ENCODE data around the gene EVPL. TPM values are rescaled to one million over a fixed set of nuclear protein-coding genes. Genes with fewer than 3 reads are reported as not detected.

Gene EVPL
- total and polyA plus RNA-seq, 2 experiments from 2014 or later, result 0.47 to 1.3 TPM

GRCh38 chr17:75995385-75995925 lies 31.7 kb downstream of the EVPL start:
- Mint-ChIP-seq H3K4me1 (peaks cover 10% of the 10 kb centered on the region; the same call in 2 of the 3 replicates), H3K36me3 (ENCODE audit: low read depth) (peaks cover 26% of the 10 kb centered on the region), H3K27me3 (ENCODE audit: insufficient read depth, low read depth, poor library complexity) (peaks cover 12% of the 10 kb centered on the region), H3K27ac (no peak overlapping the region), H3K4me3 (no peak overlapping the region), H3K9me3 (no peaks in the 10 kb centered on the region)
- H3F3A ChIP-seq (replicated peaks; ENCODE audit: low read depth), result 0 out of 2 replicates have a peak, but pooled peaks cover 5% of the 10 kb centered on the region
- DNase-seq (ENCODE audit: low spot score), result no peak
- H3K9me2 ChIP-seq (ENCODE audit: insufficient read depth), result no peaks in the 10 kb centered on the region
- H3K4me3 ChIP-seq, result no peak overlapping the region
- no peak overlapping the region for H3K4me2 ChIP-seq
- H3K27me3 ChIP-seq (ENCODE audit: insufficient read depth), result no peaks in the 10 kb centered on the region
- H3K27ac ChIP-seq (ENCODE audit: low read depth), result no peak overlapping the region
- TF ChIP-seq CREB1 (CRISPR knock-in tag; IDR thresholded peaks at IDR 0.05; ENCODE audit: low read depth), result no peak
- peak in 1 of 2 experiments; percentile 45; a peak in 2 of 4 replicates for TF ChIP-seq CTCF (conservative IDR thresholded peaks at IDR 0.05; ENCODE audit: low read depth in 2 of 2)
- no peak overlapping the region for H2AFZ ChIP-seq
- ATAC-seq, result no peak
- H3K36me3 ChIP-seq (ENCODE audit: insufficient read depth), result no peaks in the 10 kb centered on the region
- no peaks in the 10 kb centered on the region for H4K20me1 ChIP-seq (replicated peaks; ENCODE audit: insufficient read depth)
- no peaks in the 10 kb centered on the region for H3K79me2 ChIP-seq (replicated peaks; ENCODE audit: insufficient read depth)
- no peaks in the 10 kb centered on the region for H3K4me1 ChIP-seq (ENCODE audit: insufficient read depth)

- no peak overlapping the region for H3K4me3 Mint-ChIP-seq
Observed at GRCh38 chr17:75994802-75995370, 32.2 kb downstream of the EVPL start.

GRCh38 chr17:75991396-75991795 lies 35.7 kb downstream of the EVPL start:
- no peaks in the 10 kb centered on the region for H3K27me3 ChIP-seq (ENCODE audit: insufficient read depth)
- no peak overlapping the region for H2AFZ ChIP-seq
- H3K9me2 ChIP-seq (ENCODE audit: insufficient read depth), result no peaks in the 10 kb centered on the region
- H3K4me2 ChIP-seq, result no peak overlapping the region
- Mint-ChIP-seq H3K9me3 (no peaks in the 10 kb centered on the region), H3K27me3 (ENCODE audit: insufficient read depth, low read depth, poor library complexity) (peaks cover 5% of the 10 kb centered on the region), H3K4me3 (no peak overlapping the region), H3K36me3 (ENCODE audit: low read depth) (peaks cover 29% of the 10 kb centered on the region), H3K4me1 (no peaks in the 10 kb centered on the region), H3K27ac (no peak overlapping the region)
- ATAC-seq, result no peak
- no peaks in the 10 kb centered on the region for H4K20me1 ChIP-seq (replicated peaks; ENCODE audit: insufficient read depth)
- DNase-seq (ENCODE audit: low spot score), result no peak
- no peak overlapping the region for H3K27ac ChIP-seq (ENCODE audit: low read depth)
- H3K4me1 ChIP-seq (ENCODE audit: insufficient read depth), result no peaks in the 10 kb centered on the region
- no peaks in the 10 kb centered on the region for H3F3A ChIP-seq (replicated peaks; ENCODE audit: low read depth)
- H3K36me3 ChIP-seq (ENCODE audit: insufficient read depth), result no peaks in the 10 kb centered on the region
- no peaks in the 10 kb centered on the region for H3K79me2 ChIP-seq (replicated peaks; ENCODE audit: insufficient read depth)
- no peak overlapping the region for H3K4me3 ChIP-seq
- no peak for TF ChIP-seq REST (IDR thresholded peaks at IDR 0.05; ENCODE audit: unreplicated experiment)

More at GRCh38 chr17:75994802-75995370, 32.2 kb downstream of the EVPL start:
- TF ChIP-seq POLR2AphosphoS5 (IDR thresholded peaks at IDR 0.05; ENCODE audit: low read depth) (no peak), ZNF114 (CRISPR knock-in tag; IDR thresholded peaks at IDR 0.05) (no peak), EZH2 (IDR thresholded peaks at IDR 0.05; ENCODE audit: low read depth, unreplicated experiment) (no peak), NANOG (IDR thresholded peaks at IDR 0.05; ENCODE audit: borderline replicate concordance) (no peak)
- Histone ChIP-seq H3K79me2 (replicated peaks; ENCODE audit: insufficient read depth) (no peaks in the 10 kb centered on the region), H3K36me3 (ENCODE audit: insufficient read depth) (no peaks in the 10 kb centered on the region), H3K27ac (ENCODE audit: low read depth) (no peak overlapping the region), H3K4me1 (ENCODE audit: insufficient read depth) (no peaks in the 10 kb centered on the region), H3F3A (replicated peaks; ENCODE audit: low read depth) (0 out of 2 replicates have a peak, but pooled peaks cover 5% of the 10 kb centered on the region), H3K4me3 (no peak overlapping the region), H4K20me1 (replicated peaks; ENCODE audit: insufficient read depth) (no peaks in the 10 kb centered on the region), H3K4me2 (no peak overlapping the region), H2AFZ (no peak overlapping the region), H3K27me3 (ENCODE audit: insufficient read depth) (no peaks in the 10 kb centered on the region), H3K9me2 (ENCODE audit: insufficient read depth) (no peaks in the 10 kb centered on the region)
- peaks cover 26% of the 10 kb centered on the region for H3K36me3 Mint-ChIP-seq (ENCODE audit: low read depth)
- DNase-seq (ENCODE audit: low spot score), result no peak
- ATAC-seq, result no peak
- H3K9me3 Mint-ChIP-seq, result no peaks in the 10 kb centered on the region
- peaks cover 12% of the 10 kb centered on the region for H3K27me3 Mint-ChIP-seq (ENCODE audit: insufficient read depth, low read depth, poor library complexity)
- H3K4me1 Mint-ChIP-seq, result peaks cover 7% of the 10 kb centered on the region; the same call in 2 of the 3 replicates
- H3K27ac Mint-ChIP-seq, result no peak overlapping the region

Data from GM23338 (cell line).